ENCODE results near the gene SSR4.
"Not testable (repeated sequence)": the region's sequence is repeated elsewhere in the genome, so short reads cannot be mapped to it uniquely, and the experiment has no call there.

SSR4 gene

DNA sequence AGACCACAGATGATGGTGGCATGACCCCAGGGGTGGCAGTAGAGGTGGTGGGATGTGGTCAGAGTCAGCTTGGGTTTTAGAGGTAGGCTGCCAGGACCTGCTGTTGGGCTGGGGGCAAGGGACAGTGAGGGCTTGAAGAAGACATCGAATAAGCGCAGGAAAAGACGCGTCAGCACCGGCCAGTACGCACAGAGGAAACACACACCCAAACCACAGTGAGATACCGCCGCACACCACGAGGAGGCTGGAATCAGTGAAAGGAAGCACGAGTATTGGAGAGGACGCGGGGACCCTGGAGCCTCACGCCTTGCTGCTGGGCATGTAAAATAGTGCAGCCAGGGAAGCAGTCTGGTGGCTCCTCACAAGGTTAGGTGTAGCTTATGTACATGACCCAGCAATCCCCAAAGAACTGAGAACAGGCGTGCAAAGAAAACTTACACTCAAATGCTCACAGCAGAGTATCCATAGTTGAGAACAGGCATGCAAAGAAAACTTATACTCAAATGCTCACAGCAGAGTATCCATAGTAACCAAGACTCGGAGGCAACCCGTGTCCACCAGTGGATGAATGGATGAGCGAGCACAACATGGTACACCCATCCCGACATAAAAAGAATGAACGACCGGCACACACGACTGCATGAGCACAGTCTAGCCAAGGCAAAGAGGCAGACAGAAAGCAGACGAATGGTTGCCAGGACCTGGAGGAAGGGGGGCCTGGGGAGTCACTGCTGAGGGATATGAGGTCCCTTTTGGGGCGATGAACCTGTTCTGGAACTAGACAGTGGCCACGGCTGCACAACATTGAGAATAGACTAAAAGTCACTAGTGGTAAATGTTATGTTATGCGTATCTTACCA lies 22.6 kb downstream of the SSR4 start:
- Histone ChIP-seq H3K27me3 (ENCODE audit: insufficient read depth, low read length, poor library complexity, severe bottlenecking) (no peaks in the 10 kb centered on the region), H3K79me2 (ENCODE audit: insufficient read depth, low read length) (no peaks in the 10 kb centered on the region), H2AFZ (ENCODE audit: low read length) (no peak overlapping the region)

DNA sequence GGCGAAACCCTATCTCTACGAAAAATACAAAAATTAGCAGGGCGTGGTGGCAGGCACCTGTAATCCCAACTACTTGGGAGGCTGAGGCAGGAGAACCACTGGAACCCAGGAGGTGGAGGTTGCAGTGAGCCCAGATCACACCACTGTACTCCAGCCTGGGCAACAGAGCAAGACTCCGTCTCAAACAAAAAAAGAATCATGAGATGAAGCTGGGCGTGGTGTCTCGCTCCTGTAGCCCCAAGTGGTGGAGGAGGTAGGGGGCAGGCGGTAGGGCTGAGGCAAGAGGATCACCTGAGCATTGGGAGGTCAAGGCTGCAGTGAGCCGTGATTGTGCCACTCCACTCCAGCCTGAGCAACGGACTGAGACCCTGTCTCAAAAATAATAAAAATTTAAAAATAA lies 23.6 kb downstream of the SSR4 start:
- not testable (repeated sequence) for H3K9me2 ChIP-seq (replicated peaks; ENCODE audit: low read depth, low read length); H3K4me2 ChIP-seq (ENCODE audit: low read depth, low read length, poor library complexity, severe bottlenecking); H3K36me3 ChIP-seq (ENCODE audit: insufficient read depth, low read length); H3F3A ChIP-seq (ENCODE audit: low read depth); H3K27me3 ChIP-seq (ENCODE audit: insufficient read depth, low read length, poor library complexity, severe bottlenecking); H3K4me3 ChIP-seq (ENCODE audit: low read length, poor library complexity, severe bottlenecking); H3K9me3 ChIP-seq (ENCODE audit: insufficient read depth, low read depth, low read length); H2AFZ ChIP-seq (ENCODE audit: low read length); H3K79me2 ChIP-seq (ENCODE audit: insufficient read depth, low read length); H4K20me1 ChIP-seq (ENCODE audit: insufficient read depth, low read length, poor library complexity, severe bottlenecking); H3K9ac ChIP-seq (ENCODE audit: low read depth, low read length, poor library complexity, severe bottlenecking)
- H3K4me1 ChIP-seq (ENCODE audit: insufficient read depth, low read length, poor library complexity, severe bottlenecking), result peaks cover 24% of the 10 kb centered on the region

More for the DNA sequence above, 22.6 kb downstream of the SSR4 start:
- Histone ChIP-seq H3K9me2 (replicated peaks; ENCODE audit: low read depth, low read length) (no peaks in the 10 kb centered on the region), H3K9me3 (ENCODE audit: insufficient read depth, low read depth, low read length) (no peaks in the 10 kb centered on the region), H3K4me1 (ENCODE audit: insufficient read depth, low read length, poor library complexity, severe bottlenecking) (peaks cover 18% of the 10 kb centered on the region), H3K4me3 (ENCODE audit: low read length, poor library complexity, severe bottlenecking) (no peak overlapping the region), H3F3A (ENCODE audit: low read depth) (no peaks in the 10 kb centered on the region), H4K20me1 (ENCODE audit: insufficient read depth, low read length, poor library complexity, severe bottlenecking) (no peaks in the 10 kb centered on the region), H3K4me2 (ENCODE audit: low read depth, low read length, poor library complexity, severe bottlenecking) (no peak overlapping the region), H3K36me3 (ENCODE audit: insufficient read depth, low read length) (no peaks in the 10 kb centered on the region), H3K9ac (ENCODE audit: low read depth, low read length, poor library complexity, severe bottlenecking) (no peak overlapping the region)
- TF ChIP-seq, protein P1, sequence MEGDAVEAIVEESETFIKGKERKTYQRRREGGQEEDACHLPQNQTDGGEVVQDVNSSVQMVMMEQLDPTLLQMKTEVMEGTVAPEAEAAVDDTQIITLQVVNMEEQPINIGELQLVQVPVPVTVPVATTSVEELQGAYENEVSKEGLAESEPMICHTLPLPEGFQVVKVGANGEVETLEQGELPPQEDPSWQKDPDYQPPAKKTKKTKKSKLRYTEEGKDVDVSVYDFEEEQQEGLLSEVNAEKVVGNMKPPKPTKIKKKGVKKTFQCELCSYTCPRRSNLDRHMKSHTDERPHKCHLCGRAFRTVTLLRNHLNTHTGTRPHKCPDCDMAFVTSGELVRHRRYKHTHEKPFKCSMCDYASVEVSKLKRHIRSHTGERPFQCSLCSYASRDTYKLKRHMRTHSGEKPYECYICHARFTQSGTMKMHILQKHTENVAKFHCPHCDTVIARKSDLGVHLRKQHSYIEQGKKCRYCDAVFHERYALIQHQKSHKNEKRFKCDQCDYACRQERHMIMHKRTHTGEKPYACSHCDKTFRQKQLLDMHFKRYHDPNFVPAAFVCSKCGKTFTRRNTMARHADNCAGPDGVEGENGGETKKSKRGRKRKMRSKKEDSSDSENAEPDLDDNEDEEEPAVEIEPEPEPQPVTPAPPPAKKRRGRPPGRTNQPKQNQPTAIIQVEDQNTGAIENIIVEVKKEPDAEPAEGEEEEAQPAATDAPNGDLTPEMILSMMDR (conservative IDR thresholded peaks at IDR 0.05; ENCODE audit: low read length), result no peak
- no peak for TF ChIP-seq EZH2phosphoT487 (IDR thresholded peaks at IDR 0.05; ENCODE audit: borderline replicate concordance)

DNA sequence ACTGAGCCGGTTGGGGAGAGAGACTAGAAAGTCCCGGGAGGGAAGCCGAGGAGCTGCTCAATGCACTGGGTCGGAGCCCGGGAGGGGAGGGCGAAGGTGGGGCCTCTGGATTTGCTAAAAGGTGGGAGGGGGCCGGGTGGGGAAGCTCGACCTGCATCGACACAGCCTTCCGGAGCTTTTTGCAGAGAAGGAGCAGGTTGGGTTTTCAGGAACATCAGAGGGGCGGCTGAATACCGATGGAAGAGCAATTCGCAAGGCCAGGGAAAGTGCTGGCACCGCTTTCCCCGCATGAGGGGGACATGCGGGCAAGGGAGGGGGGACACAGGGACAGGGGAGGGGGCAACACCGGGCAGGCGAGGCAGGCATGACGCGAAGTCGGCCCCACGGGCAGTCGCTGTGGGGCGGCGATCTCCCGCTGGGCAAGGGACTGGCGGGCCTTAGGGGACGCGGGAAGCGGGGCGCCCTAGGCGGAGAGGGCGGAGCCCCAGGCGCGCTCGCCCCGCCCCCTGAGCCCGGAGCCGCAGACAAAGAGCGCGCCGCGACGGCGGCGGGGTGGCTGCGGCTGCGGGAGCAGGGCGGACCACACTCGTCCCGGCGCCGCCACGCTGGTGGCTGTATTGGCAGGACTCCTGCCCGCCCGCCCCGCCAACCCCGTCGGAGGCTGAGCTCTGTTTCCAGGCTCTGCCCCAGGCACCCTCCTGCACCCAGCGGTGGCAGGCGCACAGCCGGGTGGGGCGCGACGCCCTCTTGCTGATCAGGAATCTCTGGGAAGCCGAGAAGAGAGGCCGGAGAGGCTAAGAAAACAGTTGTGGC lies 24.3 kb downstream of the SSR4 start:
- Histone ChIP-seq H3K4me1 (ENCODE audit: insufficient read depth, low read length, poor library complexity, severe bottlenecking) (peaks cover 27% of the 10 kb centered on the region), H3K4me2 (ENCODE audit: low read depth, low read length, poor library complexity, severe bottlenecking) (no peak overlapping the region), H2AFZ (ENCODE audit: low read length) (no peak overlapping the region), H3K9me3 (ENCODE audit: insufficient read depth, low read depth, low read length) (no peaks in the 10 kb centered on the region), H3K4me3 (ENCODE audit: low read length, poor library complexity, severe bottlenecking) (no peak overlapping the region), H3K9me2 (replicated peaks; ENCODE audit: low read depth, low read length) (no peaks in the 10 kb centered on the region), H3K9ac (ENCODE audit: low read depth, low read length, poor library complexity, severe bottlenecking) (no peak overlapping the region), H3K27me3 (ENCODE audit: insufficient read depth, low read length, poor library complexity, severe bottlenecking) (no peaks in the 10 kb centered on the region), H4K20me1 (ENCODE audit: insufficient read depth, low read length, poor library complexity, severe bottlenecking) (no peaks in the 10 kb centered on the region), H3F3A (ENCODE audit: low read depth) (no peaks in the 10 kb centered on the region), H3K36me3 (ENCODE audit: insufficient read depth, low read length) (no peaks in the 10 kb centered on the region), H3K79me2 (ENCODE audit: insufficient read depth, low read length) (no peaks in the 10 kb centered on the region)
- no peak for TF ChIP-seq EZH2phosphoT487 (IDR thresholded peaks at IDR 0.05; ENCODE audit: borderline replicate concordance)
- TF ChIP-seq, protein P1 (conservative IDR thresholded peaks at IDR 0.05; ENCODE audit: low read length), result no peak

Measured in Loucy (cell line).